Measurements from ENCODE around the gene PDE4B. TPM values are rescaled to one million over a fixed set of nuclear protein-coding genes. Genes with fewer than 3 reads are reported as not detected.
"Not testable (repeated sequence)": the region's sequence is repeated elsewhere in the genome, so short reads cannot be mapped to it uniquely, and the experiment has no call there.

PDE4B gene
- total RNA-seq, 1 donor = 2.3 TPM

DNA sequence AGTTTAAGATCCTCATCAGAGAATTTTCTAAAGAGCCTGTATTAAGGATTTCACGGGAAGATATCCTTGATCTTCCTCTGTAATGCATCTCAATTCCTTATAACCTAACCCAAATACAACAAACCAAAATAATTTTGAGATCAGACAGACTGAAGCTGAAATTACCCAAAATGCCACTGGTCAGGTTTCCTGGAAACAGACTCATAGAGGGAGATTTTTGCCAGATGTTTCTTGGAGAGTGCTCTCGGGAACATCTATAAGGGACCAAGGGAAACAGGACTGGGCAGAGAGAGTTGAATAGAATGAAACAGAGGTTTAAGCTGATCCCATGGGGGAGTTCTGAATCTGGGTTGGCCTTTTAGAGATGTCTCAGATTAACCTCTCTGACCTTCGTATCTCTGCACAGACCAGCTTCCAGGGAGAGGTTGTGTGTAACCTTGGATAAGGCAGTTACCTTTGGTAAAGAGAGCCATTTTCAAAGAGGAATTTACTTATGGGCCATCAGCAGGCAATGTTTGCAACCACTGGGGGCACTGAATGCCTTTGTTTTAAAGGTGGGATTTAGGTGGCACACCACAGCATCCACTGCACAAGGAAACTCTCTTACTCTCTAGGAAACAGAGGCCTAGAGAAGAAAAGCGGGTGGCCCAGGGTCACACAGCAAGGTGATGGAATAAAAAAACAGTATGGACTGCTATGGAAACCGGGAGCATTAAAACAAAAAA lies 610.5 kb downstream of the PDE4B start:
- TF ChIP-seq, protein P1, sequence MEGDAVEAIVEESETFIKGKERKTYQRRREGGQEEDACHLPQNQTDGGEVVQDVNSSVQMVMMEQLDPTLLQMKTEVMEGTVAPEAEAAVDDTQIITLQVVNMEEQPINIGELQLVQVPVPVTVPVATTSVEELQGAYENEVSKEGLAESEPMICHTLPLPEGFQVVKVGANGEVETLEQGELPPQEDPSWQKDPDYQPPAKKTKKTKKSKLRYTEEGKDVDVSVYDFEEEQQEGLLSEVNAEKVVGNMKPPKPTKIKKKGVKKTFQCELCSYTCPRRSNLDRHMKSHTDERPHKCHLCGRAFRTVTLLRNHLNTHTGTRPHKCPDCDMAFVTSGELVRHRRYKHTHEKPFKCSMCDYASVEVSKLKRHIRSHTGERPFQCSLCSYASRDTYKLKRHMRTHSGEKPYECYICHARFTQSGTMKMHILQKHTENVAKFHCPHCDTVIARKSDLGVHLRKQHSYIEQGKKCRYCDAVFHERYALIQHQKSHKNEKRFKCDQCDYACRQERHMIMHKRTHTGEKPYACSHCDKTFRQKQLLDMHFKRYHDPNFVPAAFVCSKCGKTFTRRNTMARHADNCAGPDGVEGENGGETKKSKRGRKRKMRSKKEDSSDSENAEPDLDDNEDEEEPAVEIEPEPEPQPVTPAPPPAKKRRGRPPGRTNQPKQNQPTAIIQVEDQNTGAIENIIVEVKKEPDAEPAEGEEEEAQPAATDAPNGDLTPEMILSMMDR (IDR thresholded peaks at IDR 0.05; ENCODE audit: insufficient read depth, low read length) = no peak
- peak; percentile 42 for DNase-seq (ENCODE audit: low read depth)
- no peak overlapping the region for H3K4me3 ChIP-seq (ENCODE audit: low read depth, low read length)

DNA sequence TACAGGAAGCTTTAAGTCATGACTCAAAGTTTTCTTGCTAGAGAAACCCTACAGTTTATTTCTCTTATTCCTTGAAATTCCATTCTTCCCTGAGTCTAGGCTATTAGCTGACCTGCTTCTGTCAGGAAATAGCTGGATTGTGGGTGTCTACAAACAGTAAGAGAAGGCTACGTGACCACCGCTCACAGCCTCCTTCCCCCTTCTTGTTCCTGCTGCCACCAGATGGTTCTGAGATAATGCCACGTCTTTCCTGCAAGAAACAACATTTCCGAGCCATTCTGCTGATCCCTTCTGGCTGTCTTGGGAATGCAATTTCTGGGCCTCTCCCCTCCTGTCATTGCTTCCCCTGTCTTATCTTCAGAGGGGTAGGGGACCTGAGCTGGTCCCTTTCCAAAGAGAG lies 612.4 kb downstream of the PDE4B start:
- H3K4me3 ChIP-seq (ENCODE audit: low read depth, low read length) = no peak overlapping the region
- TF ChIP-seq, protein P1 (IDR thresholded peaks at IDR 0.05; ENCODE audit: insufficient read depth, low read length) = no peak
- DNase-seq (ENCODE audit: low read depth) = no peak

DNA sequence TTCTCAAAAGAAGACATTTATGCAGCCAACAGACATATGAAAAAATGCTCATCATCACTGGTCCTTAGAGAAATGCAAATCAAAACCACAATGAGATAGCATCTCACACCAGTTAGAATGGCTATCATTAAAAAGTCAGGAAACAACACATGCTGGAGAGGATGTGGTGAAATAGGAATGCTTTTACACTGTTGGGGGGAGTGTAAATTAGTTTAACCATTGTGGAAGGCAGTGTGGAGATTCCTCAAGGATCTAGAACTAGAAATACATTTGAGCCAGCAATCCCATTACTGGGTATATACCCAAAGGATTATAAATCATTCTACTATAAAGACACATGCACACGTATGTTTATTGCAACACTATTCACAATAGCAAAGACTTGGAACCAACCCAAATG lies 618.8 kb downstream of the PDE4B start:
- not testable (repeated sequence) for H3K4me3 ChIP-seq (ENCODE audit: low read depth, low read length); DNase-seq (ENCODE audit: low read depth)

DNA sequence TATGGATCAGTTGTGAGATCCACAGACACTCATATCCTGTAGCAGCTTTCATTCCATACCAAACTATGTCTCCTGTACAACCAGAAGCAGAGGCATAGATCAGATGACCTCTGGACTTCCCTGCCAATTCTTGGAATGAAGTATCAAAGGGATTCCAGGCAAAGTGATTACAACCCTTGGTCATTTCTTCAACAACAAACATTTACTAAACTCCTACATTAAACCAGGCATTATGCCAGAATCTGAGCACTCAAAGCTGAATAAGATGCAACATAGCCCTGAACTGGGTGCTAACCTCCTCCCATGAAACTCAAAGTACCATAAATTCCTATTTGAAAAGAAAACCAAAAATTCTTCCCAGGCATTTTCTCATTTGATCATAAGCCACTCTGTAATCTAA lies 620.0 kb downstream of the PDE4B start:
- H3K4me3 ChIP-seq (ENCODE audit: low read depth, low read length) = no peak overlapping the region
- DNase-seq (ENCODE audit: low read depth) = peak; percentile 28
- TF ChIP-seq, protein P1 (IDR thresholded peaks at IDR 0.05; ENCODE audit: insufficient read depth, low read length) = no peak

DNA sequence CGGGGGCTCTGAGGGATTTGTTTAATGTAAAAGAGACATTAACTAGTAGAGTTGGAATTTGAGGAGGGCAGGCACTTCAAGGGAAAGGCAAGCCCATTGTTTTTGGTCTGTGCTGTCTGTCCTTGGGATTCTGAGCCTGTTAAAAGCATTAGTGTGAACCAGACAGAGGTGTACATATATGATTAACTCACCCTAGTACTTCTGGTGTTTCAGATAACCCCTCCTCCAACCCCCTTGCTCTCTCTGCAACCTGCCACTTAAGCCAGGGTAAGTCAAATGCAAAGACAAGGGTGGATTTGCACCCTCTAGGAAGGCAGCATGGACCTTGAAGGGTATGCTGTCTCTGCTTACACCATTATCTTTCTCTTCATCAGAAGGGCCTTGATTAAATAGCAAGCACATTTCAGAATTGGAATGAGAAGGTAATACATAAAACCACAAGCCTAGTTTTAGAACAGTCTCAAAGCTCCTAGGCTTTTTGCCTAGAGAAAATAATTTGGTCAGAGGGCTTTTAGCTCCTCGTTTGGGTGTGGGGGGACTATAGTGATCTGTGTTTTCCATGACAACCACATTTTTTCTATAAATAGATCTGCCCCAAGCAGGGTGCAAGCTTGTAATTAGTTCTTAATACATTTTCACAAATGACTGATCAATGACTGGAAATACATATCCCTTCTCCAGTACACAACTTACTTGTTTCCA lies 620.6 kb downstream of the PDE4B start:
- TF ChIP-seq, protein P1 (IDR thresholded peaks at IDR 0.05; ENCODE audit: insufficient read depth, low read length) = no peak
- no peak overlapping the region for H3K4me3 ChIP-seq (ENCODE audit: low read depth, low read length)
- no peak for DNase-seq (ENCODE audit: low read depth)

DNA sequence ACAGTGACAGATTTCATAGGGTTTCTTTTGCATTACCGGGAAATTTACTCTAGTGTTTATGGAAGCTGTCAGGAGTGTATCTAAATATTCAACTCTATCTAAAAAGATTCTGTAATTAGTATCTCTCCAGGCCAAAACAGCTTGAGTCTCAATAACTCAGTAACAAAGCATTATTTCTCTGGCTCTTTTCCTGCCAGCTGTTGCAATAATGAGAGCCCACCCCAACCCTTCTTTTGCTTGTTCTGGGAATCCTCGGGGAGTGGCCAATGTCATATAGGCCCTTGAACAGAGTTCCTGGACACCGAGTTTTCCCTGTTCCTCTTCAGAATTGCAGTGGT lies 621.1 kb downstream of the PDE4B start:
- no peak for DNase-seq (ENCODE audit: low read depth)
- no peak overlapping the region for H3K4me3 ChIP-seq (ENCODE audit: low read depth, low read length)
- TF ChIP-seq, protein P1 (IDR thresholded peaks at IDR 0.05; ENCODE audit: insufficient read depth, low read length) = no peak

DNA sequence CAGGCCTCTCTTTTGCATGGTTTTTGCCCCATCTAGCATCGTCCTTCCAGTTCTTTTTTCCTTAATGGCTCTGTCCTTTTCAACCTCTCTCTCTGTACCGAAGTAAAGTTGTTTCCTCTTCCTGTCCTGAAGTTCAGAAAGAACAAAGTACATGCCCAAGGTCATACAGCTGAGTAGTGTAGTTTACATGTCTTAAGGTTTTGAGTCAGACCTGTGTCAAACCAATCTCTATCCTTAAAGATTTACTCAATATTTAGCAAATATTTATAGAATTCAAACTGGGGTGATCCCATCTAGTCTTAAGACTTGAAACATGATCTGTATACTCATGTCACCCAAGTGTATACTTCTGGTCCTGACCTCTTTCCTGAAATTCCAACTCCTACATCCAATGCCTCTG lies 622.6 kb downstream of the PDE4B start:
- TF ChIP-seq, protein P1 (IDR thresholded peaks at IDR 0.05; ENCODE audit: insufficient read depth, low read length) = no peak
- no peak for DNase-seq (ENCODE audit: low read depth)
- H3K4me3 ChIP-seq (ENCODE audit: low read depth, low read length) = no peak overlapping the region
